Pons (tissue), 1 donor: ENCODE results near the gene JOSD1.

Experiments used
- DNase-seq: peaks from one replicate; pipeline ENCODE4 v3.0.0-alpha.2; 2016; ENCODE audit warnings: low spot score

Gene JOSD1

DNA sequence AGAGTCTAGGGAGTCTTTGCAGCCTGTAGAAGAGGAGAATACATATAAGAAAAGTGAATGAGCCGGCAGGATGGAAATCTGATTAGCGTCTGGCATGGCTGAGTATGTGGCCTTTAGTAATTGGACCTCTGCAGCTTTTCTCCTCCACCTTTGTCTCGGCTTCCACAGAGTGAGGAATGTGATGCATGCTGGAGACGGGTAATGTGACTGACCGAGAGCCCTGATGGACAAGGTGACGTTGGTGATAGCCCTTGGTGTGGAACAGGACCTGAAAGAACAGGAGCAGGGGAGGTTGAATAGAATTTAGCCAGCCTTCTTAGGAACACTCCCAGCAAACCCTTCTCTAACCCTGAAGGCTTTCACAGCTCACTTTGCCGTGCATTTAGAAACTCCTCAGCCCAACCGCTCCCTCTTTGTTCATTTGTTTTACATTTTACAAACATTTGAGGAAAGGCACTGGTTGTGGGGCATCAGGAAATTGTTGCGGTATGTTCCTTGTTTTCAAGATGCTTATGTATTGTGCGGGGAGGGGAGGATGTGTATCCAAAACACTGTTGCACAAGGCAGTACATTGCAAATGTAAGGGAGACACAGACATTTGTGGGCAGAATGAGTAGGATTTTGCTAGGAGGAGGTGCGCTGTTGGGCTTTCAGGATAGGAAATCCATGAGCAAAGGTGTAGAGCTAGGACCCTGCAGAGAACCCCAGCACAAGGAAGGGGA is 11.9 kb upstream of the JOSD1 start:
- no peak for DNase-seq

DNA sequence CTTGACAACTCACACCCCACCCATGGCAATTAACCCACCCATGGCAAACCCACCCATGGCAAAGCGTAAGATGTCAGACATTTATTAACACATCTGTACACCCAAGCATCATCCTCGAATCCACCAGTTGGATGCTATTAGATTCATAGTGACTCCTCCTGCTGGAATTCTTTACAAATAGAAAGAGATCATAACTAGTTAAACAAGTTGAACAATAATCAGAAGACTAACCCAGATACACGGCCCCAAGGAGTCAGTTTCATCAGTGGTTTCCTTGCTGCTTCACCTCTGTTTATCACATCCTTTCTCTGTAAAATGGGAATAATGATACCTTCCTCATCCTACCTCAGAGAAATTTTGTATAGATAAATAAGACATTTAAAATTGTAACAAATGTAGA is 10.1 kb upstream of the JOSD1 start:
- DNase-seq: no peak

DNA sequence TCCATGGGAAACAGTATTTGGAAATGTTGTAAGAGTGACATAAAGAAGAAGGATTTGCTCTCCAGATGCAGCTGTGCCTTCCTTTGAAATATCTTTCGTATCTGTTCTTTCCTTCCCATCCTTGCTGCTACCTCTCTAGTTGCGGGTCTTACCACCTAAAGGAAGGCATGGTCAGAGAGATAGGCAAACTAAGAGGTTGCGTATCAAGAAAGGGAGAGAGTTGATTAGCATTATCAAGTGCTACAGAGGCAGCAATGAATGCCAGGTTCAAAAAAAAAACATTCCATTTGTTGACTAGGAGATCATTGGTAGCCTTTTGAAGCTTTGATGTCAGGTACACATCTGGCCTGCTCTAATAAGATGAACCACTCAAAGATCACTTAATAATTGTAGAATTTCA is 9.6 kb upstream of the JOSD1 start:
- DNase-seq: no peak

DNA sequence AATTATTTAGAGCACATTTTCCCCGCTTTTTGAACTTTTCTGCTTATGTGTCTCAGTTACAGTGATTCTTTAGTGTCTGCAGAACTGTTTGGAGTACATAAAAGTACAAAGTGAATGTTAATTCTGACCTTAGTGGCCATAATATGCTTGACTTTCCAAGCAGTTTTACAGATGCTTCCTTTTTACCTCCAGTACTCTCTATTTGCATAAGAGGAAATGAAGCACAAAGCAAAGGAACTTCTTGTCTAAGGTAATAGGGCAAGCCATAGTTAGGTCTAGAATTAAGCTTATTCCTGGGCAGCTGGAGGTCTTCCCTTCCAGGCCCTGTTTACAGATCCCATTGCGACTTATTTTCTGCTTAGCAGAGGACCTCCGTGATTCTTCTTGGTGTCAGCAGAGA is 8.6 kb upstream of the JOSD1 start:
- DNase-seq: no peak

DNA sequence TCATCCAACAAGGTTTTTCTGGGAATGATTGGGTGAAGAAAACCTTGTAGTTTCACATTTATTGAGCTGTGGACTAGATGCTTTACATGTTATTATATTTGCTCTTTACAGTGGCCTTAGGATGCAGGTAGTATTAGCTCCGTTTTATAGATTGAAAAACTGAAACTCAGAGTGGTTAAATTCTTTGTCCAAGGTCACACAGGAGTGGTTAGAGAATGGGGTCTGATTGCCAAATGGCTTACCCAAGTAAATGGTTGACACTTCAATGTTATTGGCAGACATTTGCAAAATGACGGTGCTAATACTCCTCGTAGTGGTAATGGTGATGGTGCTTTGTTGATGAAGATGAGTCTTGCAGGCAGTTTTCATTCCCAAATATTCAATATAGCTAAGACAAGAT is 7.2 kb upstream of the JOSD1 start:
- no peak for DNase-seq

DNA sequence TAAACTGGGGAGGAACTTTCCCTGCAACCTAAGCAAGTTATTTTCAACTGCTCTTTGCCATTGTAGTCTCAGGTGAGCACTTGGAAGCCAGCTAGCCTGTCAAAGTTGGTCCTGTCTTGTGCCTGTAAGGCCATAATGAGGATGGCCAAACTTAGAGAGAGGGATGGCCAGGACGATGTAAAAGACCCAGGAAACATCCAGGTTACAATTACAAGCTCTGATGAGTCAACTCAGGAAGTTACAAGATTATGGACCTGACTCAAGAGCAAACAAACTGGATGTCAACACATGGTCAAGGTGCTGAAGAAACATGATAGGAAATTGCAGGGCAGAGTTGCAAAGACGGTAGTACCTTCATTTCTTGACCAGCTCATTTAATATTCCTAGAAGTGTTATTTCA is 6.6 kb upstream of the JOSD1 start:
- no peak for DNase-seq

DNA sequence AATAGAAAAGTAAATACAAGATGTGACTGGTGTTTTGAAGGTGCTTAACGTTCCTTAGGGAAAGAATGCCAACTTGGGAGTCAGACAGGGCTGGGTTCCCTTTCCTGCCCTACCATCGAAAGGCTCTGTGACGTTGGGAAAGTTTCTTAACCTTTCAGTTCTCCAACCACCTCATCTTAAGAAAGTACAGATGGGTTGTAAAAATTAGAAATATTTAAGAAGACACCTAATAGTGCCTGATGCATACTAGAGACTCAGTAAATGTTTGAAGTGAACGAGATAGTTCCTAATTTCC is 6.1 kb upstream of the JOSD1 start:
- DNase-seq: no peak

DNA sequence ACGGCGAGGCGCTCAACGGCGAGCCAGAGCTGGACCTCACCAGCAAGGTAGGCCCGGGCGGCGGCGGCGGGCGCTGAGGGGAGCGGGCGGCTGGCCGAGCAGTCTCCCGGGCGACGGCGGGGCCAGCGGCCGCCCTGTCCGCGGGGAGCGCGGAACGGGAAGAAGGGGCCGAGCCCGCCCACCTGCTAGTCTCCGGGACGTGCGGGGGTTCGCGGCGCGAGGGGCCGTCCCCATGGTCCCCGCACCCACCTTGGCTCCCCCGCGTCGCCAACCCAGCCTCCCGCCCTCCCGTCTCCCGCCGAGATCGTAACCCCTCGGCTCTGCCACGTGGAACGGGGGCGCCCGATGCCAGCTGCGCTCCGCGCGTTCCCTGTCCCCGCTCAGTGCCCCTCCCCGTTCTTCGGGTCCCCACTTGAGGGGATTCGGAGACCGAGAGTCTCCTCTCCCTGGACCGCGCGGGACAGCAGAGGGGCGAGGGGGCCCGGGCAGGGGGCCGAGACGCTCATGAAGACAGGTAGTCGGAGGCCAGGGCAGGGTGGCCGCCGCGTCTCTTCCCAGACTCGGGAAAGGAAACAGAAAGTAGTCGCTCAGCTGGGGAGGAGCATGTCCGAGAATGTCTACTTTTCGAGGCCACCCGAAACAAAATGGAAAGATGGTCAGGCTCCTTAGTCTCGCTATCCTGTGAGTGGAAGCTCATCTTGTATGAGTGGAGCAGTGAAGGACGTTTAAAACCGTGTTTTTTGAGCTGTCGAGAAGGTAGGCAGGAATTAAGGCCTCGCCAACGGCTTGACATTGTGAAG is 5.6 kb upstream of the JOSD1 start:
- peak; percentile 43 for DNase-seq

DNA sequence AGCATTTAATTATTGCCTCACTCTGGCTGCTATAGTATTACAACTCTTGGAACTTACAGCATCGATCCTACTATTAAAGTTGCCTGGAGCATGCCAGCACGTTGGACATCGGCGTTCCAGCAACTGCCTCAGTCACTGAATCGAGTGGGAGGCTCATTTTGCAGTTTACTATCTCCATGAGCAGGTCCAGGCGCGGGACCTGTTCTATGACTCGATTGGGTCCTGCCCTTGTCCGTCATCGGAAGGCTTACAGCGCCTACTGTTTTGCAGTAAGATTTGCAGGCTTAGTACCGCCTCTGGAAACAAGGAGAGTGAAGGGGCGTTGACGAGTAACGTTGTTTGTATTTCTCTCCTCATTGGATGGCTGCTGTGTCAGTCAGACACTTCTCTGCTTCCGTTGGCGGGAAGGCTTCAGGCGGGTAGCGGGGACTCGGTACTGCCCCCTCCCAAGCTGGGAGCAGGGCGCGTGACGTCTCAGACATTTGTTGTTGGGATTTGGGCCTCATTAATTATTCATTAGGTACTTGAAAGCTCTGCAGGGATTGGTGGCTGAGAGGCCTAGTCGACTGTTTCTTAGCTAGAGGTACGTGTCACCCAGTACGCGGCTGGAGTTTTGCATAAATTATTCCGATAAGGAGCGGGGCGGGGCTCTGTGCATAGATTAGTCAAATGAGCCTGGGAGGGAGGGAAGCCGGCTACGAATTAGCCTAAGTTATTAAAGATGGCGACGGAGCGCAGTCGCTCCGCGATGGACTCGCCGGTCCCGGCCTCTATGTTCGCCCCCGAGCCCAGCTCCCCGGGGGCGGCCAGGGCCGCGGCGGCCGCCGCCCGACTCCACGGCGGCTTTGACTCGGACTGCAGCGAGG is 4.7 kb upstream of the JOSD1 start, which contains the start of gene GTPBP1:
GTPBP1 (plus strand) TSS at position 710 of the 866 bp plus-strand sequence; CDS start at position 722, 12 bp downstream.
- peak; percentile 100 for DNase-seq

DNA sequence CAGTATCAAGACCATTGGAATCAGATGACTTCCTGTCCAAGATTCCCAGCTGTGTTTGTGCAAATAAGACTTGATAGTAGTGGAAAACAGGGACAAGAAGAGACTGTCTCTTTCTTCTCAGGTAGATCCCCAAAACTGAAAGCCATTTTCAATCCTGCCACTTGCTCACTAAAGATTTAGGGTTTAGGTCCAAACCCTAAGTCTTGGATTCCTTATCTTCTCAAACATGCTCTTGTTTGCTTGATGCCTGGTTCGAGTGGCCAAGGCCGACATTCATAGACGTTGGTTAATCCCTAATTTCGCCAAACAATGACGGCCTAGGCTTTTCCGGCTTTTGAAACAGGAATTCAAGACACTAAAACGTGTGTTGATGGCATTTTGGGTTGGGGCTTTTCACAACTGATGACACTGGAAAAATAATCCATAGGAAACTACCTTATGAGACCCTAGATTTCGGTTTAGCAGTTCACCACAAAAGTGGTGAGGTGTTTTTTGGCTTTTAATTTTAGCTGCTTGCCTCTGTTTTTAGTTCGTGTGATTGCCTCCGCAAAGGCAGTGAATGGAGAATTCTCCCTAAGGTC is 4.0 kb upstream of the JOSD1 start:
- DNase-seq: peak; percentile 69

DNA sequence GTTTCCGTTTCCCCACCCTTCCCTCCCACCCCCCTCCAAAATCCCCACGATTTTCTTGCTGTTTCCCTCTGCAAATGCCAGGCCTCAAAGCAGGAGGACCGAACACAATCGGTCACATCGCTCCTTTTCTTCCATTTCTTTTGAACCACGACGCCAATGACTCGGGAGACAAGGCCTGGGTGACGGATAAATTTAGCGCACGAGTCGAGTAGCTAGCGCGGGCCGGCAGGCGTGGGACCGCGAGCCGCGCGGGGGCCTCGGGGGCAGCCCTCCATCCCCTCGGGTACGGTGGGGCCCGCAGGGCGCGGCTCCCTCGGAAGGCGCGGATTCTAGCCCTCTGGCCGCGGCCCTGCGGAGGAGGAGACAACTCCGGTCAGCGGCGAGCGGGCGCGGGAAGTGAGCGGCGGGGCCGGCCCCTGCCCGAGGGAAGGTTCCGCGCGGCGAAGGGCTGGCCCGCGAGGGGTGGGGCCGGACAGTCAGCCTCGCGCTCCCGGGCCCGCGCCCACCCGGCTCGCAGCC is 414 bp downstream of the JOSD1 start:
- DNase-seq: peak; percentile 43

DNA sequence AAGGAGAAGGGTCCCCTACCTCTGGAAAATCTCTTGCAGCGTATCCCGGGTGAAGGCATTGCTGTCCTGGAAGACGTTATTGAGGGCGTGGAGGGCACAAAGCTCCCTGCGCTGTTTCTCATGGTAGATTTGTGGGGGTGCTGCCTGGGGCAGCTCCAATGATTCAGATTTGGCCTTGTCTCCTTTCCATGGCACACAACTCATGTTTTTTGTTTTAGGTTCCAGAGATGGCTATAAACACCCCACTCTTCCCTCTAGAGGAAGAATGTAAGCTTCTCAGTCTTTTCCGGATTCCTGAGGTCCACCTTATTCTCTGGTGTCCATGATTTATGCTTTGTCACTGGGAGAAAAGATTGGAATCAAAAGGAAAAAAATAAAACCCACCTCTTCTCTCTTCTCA is 959 bp downstream of the JOSD1 start:
- DNase-seq: peak; percentile 52

DNA sequence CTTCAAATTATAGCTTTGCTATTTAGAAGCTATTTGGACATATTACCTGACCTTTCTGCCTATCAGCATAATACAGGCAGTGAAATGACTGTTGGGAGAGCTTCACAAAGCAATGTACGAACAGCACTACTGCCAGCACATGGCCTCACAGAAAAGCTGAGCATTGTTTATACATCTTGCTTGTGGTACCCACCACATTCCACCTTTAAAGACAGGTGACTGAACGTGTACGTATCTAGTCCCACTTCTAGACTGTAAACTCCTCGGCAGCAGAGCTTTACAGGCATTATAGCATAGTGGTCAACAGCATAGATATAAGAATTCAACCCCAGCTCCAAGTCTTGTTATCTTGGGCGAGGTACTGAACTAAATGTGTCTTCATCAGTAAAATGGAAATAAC is 1.6 kb downstream of the JOSD1 start:
- no peak for DNase-seq

DNA sequence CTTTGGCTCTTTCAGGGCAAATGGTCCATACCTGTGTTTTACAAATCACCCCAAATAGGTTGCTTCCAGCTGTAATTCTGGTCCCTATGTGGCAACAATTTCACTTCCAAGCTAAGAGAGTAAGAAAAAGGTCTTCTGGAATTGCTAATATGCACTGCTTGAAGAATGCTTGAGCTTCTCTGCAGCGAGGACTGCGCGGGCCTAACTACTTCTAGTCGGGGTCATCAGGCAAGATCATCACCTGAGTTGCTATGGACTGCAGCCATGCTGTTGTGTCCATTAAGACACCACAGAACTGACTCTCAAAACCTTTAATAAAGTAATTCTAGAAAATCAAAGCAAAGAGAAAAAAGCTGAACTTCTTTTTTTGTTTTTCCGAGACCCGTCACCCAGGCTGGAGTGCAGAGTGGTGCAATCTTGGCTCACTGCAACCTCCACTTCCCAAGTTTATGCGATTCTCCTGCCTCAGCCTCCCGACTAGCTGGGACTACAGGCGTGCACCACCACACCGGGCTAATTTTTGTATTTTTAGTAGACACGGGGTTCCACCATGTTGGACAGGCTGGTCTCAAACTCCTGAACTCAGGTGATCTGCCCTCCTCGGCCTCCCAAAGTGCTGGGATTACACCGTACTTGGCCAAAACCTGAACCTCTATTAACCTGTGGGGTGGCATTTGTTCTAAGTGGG is 2.2 kb downstream of the JOSD1 start:
- no peak for DNase-seq

DNA sequence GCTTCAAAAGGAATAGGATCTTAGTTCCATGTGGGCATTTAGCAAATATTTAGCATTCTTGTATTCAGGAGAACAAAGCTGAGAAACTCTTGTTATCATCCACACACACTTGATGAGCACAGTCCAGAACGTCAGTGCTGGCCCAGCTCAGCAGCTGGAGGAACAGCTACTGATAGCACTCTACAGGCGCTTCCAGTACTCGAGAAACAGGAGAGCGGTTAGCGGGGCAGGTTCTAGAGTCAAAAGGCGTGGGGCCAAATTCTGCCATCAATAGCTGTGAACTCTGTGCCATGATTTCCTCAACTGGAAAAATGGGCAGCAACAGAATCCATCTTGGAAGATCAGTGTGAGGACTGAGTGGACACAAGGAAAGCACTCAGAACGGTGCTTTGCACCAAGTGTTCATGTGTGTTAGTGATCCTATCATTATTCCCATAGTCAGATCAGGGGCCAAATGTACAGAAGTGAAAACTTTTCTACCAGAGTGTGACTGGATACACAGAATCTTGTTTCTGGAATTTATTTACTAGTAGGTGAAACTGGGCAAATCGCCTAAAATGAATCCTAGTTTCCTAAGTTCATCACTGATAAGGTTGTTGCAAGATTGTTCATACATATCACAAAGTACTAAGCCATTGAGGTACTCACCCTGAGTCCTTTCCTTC is 3.2 kb downstream of the JOSD1 start:
- DNase-seq: peak; percentile 58

DNA sequence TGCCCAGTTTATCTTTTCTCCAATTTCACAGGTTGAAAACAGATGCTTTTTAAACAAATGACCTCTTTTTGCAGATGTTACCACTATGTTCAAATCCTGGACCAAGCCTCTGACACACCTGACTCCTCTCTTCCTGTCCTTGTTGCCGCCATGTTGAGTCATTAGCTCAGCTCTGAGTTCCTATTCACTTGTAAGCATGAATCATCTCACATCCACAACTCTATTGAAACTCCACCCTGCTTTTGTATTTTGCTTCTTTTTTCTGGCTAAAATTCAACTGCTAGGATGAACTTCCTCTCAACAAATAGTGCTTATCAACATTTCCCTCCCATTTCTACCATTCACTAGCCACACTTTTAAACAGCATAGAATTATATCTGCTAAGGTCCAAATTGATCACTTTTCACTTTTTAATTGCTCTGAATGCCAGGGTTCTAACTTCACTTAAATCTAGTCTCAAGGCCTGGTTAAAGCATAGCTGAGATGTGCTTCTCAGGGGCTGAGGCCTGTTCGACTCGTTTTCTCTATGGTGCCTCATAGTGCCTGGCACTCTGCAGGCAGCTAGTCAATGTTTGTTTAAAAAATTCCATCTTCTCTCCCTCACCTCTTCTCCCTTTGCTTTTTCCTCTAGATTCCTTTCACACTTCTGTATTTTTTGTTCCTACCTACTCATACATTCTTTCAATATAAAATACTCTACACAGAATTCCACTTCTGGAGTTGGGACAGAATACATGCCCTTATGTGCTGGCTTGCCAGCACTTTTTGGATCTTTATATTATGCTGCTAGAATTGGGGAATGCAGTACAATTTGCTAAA is 3.9 kb downstream of the JOSD1 start:
- DNase-seq: peak; percentile 67

DNA sequence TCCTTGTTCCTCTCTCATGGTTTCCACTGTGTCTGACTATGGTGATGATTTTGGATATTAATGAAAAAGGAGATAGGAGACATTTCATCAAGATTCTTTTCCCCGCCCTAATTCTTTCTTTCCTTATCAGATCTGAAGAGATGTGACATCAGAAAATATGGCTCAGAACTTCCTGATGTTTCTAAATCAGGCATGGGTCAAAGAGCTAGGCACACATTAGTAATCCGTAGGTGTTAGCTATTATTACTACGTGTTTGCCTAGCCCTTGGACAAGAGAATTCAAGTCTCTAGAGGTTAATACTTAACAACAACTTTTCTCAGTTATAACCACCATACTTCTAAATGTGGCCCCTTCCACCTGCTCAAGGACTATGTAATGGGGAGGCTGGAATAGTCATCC is 5.8 kb downstream of the JOSD1 start:
- DNase-seq: no peak

DNA sequence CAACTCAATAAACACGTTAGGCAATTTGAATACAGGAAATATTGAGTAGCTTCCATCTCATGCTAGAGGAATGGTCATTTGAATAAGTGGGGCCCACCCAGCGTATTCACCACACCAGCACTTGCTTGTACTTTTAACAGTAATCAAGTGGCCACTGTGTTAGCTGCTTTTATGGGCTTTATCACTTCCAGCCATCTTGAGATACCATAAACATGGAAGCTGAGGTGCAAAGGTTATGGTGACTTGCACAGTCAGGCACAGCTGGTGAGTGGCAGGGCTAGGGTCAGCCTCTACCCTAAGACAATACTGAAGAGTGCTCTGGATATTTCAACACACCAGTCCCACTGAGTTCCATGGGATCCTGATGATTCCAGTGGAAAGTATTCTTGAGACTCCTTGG is 6.7 kb downstream of the JOSD1 start:
- no peak for DNase-seq

DNA sequence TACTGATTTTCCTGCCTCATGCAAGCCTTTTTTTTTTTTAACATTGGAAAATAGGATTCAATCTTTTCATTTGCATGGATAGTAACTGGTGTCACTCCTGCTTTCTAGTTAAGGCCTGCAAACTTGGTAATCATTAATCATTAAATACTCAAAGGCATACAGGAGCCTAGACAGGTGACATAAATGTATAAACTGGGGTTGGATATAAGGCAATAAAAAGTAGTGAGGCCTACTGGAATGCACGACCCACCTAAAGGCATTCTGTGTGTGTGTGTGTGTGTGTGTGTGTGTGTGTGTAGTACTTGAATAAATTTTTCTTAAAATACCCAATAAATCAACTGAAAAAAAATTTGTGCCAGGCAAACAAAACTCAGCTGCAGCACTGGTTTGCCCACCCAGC is 11.1 kb downstream of the JOSD1 start:
- no peak for DNase-seq

DNA sequence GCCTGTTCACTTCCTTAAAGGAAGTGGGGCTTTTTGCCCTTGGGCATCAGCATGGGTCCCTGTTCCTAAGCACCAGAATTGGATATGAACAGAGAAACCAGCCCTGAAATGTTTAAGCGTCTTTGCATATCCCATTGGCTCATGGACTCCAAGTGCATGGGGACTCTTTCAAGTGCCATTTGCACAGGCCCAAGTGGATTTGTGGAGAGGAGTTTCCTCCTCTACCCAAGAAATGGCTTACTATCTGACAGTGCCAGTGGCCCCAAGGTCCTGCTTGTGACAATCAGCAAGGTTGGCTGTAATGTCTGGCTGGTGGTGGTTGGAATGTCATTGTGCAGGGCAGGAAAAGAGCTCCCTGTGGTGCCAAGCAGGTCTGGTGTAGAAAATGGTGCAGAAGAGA is 15.0 kb downstream of the JOSD1 start:
- no peak for DNase-seq
